SU-DHL-6 (cell line): Measurements from ENCODE around the gene UBXN4.

ENCODE experiments used
- CTCF ChIP-seq: fragments of 200-600 bp; sonication (generic); IDR thresholded peaks from one replicate; pipeline ENCODE4 v1.5.1; 2017; ENCODE audit warnings: antibody characterized with exemption, mild to moderate bottlenecking, low read length, moderate library complexity; ENCODE audit not compliant: insufficient read depth, poor library complexity, severe bottlenecking
- EZH2phosphoT487 ChIP-seq: fragments of 200-600 bp; sonication (generic), shearing (Covaris generic); conservative IDR thresholded peaks from 2 replicates; pipeline ENCODE4 v1.6.1; 2018; ENCODE audit warnings: mild to moderate bottlenecking, antibody characterized with exemption, low read length, moderate library complexity, mixed read lengths

- TF ChIP-seq EZH2phosphoT487 = no peak
- TF ChIP-seq CTCF = no peak
These were observed 38.4 kb upstream of the UBXN4 start for GRCh38 chr2:135703300-135703699.
